HG03558 (cell line): ENCODE measurements around the gene KITLG.
"Not testable (repeated sequence)": the region's sequence is repeated elsewhere in the genome, so short reads cannot be mapped to it uniquely, and the experiment has no call there.

ENCODE experiments used
- ATAC-seq: cut with Tn5 transposase; IDR thresholded peaks from one replicate; pipeline ENCODE4 v1.9.1; 2021; ENCODE audit warnings: moderate number of reproducible peaks; ENCODE audit not compliant: unreplicated experiment; ENCODE audit errors: extremely low read depth

The KITLG gene

GRCh38 chr12:88546226-88546625 is 34.0 kb downstream of the KITLG start:
- ATAC-seq = no peak

DNA sequence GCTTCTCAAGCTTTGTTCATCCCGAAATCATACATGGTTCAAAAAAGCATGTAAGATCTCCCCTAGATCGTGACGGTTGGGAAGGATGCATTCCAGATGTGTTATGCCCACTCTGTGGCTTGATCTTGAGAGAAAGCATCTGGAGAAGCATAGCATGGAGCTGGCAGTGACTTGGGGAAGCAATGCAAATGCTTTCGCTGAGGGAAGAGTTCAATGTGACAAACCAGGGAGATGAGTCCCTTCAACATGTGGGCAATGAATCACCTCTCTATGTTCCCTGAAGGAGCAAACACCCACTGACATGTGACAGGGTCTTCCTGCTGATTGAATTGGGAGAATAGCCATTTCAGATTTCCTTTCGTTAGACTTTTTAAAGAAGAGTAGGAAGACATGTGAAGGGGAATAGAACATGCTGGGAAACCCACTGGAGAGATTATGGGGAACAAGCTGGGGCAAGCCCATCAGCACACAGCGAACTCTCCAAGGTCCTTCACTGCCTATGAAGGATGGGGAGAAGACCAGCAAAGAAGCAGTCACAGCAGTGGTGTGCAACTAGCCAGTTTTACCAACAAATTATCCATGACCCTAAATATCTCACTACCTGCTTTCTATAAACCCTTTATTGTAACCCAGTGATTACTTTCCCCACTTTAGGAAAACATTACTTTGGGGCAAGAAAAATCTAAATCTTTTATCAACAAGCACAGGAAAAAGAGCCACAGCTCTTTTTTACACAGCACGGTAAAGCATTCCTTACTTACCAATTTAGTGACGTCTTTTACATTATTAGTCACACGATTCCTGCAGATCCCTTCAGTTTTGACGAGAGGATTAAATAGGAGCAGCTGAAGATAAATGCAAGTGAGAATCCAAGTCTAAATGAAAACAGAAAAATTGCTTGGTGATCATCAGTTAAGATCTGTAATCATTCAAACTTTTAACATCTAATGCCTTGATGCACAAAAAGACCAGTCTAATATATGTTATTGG is 35.0 kb downstream of the KITLG start:
- ATAC-seq = no peak

DNA sequence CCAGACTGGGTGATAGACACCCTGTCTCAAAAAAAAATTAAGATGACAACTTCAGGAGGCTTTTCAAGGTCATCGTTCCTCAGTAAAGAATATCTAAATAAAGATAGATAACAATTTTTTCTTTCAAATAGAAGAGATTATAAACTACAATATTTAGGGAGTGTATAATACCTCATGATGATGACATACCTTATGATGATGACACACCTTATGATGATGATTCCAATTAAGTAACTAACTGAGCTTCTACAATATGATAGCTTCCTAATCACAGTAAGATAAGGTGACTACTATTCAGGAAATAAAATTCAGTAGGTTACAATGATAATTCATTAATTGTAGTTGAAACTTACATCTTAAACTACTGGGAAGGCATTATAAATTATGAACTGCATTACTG is 40.4 kb downstream of the KITLG start:
- no peak for ATAC-seq

GRCh38 chr12:88538697-88539096 is 41.6 kb downstream of the KITLG start:
- no peak for ATAC-seq

- no peak for ATAC-seq
Measured at GRCh38 chr12:88538250-88538649, 42.0 kb downstream of the KITLG start.

DNA sequence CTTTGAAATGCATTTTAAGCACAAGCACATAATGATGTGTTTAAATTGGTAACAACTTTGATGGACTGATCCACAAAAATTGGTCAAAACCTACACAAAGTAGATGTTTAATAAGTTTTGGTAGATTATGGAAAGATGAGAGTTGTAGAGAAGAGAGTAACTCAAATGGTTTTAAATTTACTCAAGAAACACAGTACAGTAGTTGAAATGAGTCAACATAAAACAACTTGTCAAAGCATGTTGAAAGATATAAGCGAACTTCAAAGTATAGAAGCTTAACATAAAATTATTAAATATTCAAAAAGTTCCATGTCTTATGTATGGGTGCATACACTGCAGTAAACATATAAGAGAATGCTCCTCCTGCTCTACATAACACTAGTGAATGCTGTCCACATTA is 49.4 kb downstream of the KITLG start:
- no peak for ATAC-seq

- no peak for ATAC-seq
Measured at GRCh38 chr12:88529531-88530488, 50.5 kb downstream of the KITLG start.

GRCh38 chr12:88522961-88523360 is 57.3 kb downstream of the KITLG start:
- ATAC-seq = no peak

GRCh38 chr12:88520436-88520820 is 59.8 kb downstream of the KITLG start:
- no peak for ATAC-seq

DNA sequence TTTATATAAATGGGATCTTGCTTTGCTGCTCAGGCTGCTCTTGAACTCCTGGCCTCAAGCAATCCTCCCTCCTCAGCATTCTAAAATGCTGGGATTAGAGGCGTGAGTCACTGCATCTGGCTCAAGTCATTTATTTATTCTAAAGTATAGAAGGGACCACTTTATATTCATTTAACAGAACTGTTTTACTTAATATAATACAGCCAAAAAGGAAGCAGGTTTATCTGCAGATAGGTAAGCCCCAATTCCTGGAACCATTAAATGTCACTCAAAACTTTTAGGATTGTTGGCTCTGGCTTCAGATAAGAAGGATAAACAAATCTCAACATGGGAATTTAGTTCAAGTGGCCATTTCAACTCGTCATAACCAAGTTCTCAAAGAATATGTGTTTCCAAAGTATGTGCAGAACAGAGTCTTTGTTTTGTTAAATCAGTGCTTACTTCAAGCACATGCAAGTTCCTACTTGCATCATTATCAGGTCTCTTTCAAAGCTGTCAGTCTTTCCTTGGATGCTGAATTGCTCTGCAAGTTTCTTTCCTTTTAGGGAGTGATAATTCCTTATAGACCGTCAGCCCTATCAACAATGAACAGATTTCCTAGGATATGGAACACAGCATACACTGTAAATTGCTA is 60.4 kb downstream of the KITLG start:
- ATAC-seq = no peak

DNA sequence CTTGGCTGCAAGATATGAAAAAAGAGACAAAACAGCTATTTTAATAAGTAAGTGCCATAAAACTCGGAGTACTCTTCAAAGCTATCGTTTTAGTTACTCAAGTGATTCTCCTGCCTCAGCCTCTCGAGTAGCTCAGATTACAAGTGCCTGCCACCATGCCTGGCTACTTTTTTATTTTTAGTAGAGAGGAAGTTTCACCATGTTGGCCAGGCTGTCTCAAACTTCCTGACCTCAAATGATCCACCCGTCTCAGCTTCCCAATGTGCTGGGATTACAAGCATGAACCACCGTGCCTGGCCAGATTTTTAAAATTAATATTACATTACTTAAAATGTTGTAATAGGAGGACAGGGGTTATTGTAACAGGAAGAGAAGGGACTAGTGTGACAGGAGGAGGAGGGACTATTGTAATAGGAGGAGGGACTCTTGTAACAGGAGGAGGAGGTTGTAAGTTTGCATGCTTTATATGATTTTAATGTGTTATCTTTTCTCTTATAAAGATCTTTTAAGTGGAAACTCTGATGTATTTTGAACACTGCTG is 61.3 kb downstream of the KITLG start:
- no peak for ATAC-seq

GRCh38 chr12:88516811-88517210 is 63.5 kb downstream of the KITLG start:
- no peak for ATAC-seq

- ATAC-seq = no peak
Measured at GRCh38 chr12:88510843-88511242, 69.4 kb downstream of the KITLG start.

DNA sequence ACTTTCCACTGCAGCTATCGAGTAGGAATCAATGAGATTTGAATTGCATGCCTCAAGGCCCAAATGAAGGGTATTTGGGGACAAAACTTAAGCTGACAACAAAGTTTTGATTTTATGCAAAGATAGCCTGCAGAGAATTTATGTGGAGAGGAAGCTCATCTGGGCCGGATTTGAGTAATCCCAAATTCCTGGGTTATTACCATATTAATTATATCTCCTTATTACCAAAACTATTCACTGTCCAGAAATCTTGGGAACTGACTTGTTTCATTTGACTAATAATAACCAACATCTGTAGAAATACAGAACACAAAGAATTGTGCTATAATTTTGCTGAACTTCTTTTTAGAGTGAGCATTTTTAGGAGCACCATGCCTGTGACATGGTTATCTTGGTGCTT is 70.4 kb downstream of the KITLG start:
- no peak for ATAC-seq

DNA sequence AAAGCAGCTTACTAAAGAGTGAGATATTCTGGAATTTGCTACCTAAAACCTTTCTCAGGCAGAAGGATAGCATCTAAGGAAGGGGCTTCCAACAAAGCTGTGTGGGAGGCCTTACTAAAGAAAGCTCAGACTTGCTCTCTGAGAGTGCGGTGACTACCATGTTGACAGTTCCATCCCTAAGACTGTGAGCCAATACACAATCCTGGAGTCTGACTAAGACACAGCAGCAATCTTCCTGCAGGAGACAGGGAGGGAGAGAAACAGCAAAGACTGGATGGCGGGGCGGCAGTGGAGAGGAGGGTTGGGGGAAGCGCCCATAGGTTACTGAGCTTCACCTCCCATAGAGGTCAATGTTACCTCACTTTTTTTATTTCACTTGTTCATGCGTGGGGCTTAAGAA is 70.9 kb downstream of the KITLG start:
- ATAC-seq = no peak

DNA sequence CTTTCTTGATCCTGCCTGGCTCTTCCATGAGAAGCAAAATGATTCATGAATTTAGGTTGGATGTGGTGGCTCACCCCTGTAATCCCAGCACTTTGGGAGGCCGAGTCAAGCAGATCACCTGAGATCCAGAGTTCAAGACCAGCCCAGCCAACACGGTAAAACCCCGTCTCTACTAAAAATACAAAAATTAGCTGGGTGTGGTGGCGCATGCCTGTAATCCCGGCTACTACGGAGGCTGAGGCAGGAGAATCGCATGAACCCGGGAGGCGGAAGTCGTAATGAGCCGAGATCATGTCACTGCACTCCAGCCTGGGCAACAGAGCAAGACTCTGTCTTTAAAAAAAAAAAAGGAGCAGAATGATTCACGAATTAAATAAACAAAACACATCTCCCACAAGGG is 72.4 kb downstream of the KITLG start:
- not testable (repeated sequence) for ATAC-seq

- ATAC-seq = no peak
Measured at GRCh38 chr12:88507270-88507669, 73.0 kb downstream of the KITLG start.

GRCh38 chr12:88505696-88506095 is 74.6 kb downstream of the KITLG start:
- no peak for ATAC-seq

DNA sequence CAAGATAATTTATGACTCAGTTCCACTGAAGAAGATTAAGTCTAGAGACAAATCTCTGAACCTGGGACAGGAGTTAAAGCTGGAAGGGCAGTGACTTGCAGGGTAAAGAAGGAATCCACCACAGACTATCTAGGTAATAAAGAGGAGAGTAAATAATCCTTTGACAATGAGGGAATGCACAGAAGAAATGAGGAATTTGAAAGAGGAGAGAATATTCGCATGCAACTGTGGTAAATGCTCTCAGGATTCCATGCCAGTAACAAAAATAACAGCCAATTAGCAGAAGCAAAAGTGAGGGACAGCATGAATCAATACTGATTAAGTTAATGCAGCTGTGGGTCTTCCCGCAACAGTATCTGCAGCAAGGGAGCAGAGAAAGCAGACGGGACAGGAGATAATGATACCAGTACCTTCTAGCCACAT is 77.0 kb downstream of the KITLG start:
- no peak for ATAC-seq
